HT1080 (cell line): ENCODE data around the gene ENOSF1. TPM values are rescaled to one million over a fixed set of nuclear protein-coding genes. Genes with fewer than 3 reads are reported as not detected.
"Not testable (repeated sequence)": the region's sequence is repeated elsewhere in the genome, so short reads cannot be mapped to it uniquely, and the experiment has no call there.

Experiments used
- DNase-seq: peaks from one replicate; pipeline ENCODE4 v3.0.0-alpha.2; 2015; ENCODE audit warnings: low read depth
- total RNA-seq: library from RNA; depleted of rRNA; stranded (reverse); fragments of >200 nt; shearing (Covaris generic); gene quantifications from 2 replicates; pipeline ENCODE4 v1.2.3, GENCODE V29; 2014

Gene ENOSF1
- total RNA-seq, 1 experiment from 2014 or later: 11.0 TPM

GRCh38 chr18:708096-708495, 4.3 kb downstream of the ENOSF1 start:
- DNase-seq: no peak

GRCh38 chr18:706405-706804, 6.0 kb downstream of the ENOSF1 start:
- no peak for DNase-seq

GRCh38 chr18:703213-703967, 9.0 kb downstream of the ENOSF1 start:
- DNase-seq: peak; percentile 75

- no peak for DNase-seq
These were observed 14.6 kb downstream of the ENOSF1 start for GRCh38 chr18:697800-698199.

GRCh38 chr18:697012-697411, 15.4 kb downstream of the ENOSF1 start:
- DNase-seq: no peak

GRCh38 chr18:693466-694187, 18.8 kb downstream of the ENOSF1 start:
- no peak for DNase-seq

GRCh38 chr18:692824-693223, 19.6 kb downstream of the ENOSF1 start:
- DNase-seq: no peak

DNA sequence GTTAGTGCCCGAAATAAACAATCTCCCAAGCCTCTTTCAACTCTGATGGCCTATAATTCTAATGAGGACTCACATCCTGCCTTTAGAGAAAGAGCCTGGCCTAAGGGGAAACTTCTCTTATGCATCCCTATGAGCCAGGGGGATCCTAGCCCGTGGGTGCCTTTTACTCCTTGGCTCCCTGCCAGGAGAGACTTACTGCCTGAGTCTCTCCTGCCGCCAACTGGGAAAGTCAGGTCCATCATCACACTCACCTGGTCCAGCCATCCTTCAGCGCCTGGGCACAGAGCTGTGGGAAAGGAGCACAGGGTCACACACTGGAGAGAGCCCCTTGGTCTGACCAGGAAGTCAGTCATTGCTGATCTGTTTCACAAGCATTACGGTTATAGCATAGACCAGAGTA, 24.1 kb downstream of the ENOSF1 start:
- DNase-seq: no peak

GRCh38 chr18:686339-687111, 25.9 kb downstream of the ENOSF1 start:
- DNase-seq: peak; percentile 59

DNA sequence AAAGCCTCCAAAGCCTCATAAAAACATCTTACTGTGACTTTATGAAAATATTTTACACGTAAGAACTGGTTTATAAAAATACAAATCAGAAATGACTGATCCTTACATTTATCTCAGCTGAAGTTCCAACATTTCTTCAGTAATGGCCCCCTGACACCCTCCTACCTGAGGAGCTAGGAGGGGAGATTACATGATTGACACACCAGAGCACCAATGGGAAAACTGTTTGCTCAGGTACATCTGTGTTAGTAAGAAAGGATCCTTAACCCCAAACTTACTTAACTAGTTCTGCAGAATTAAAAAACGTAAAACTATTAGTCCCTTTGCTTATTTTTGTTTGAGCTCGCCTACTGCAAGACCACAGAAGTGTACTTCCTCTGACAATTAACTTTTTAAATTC, 27.0 kb downstream of the ENOSF1 start:
- DNase-seq: no peak

DNA sequence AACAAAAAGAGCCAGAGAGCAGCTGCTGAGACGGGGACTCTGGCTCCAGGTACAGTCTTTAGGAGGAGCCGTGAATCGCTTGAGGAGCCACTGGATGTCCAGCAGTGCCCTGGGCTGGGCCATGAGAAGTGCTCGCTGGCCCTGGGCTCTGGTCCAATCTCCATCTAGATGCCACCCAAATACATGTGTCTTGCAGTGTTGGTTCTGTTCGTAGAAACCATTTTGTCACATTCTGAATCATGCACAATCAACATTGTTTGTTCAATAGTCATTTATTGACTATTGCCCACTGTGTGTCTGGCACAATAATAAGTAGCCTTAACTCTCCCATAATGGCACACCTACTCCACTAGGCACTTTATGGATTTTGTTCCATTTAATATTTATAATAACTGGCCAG, 28.9 kb downstream of the ENOSF1 start:
- DNase-seq: no peak

- DNase-seq: no peak
These were observed 29.6 kb downstream of the ENOSF1 start for GRCh38 chr18:682833-683232.

GRCh38 chr18:682416-682815, 30.0 kb downstream of the ENOSF1 start:
- not testable (repeated sequence) for DNase-seq

- DNase-seq: no peak
These were observed 30.4 kb downstream of the ENOSF1 start for GRCh38 chr18:681985-682384.

GRCh38 chr18:680392-680791, 32.0 kb downstream of the ENOSF1 start:
- no peak for DNase-seq

DNA sequence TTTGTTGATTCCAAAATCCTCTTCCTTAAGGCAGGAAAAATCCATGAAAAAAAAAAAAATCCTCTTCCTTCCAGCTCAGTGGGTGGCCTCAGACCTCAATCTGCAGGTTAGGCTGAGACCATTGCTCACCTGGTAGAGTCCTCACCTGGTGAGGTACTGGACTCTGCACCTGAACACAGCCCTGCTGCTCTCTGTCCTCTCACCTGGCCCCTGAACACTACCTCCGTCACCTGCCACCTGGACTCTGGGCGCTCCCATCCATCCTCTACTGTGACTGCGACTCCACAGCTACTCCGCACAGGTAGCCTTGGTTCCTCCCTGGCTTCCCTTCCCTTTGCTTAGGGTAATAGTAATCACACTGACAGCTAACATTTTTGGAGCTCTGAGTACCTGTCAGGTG, 32.9 kb downstream of the ENOSF1 start:
- DNase-seq: no peak

DNA sequence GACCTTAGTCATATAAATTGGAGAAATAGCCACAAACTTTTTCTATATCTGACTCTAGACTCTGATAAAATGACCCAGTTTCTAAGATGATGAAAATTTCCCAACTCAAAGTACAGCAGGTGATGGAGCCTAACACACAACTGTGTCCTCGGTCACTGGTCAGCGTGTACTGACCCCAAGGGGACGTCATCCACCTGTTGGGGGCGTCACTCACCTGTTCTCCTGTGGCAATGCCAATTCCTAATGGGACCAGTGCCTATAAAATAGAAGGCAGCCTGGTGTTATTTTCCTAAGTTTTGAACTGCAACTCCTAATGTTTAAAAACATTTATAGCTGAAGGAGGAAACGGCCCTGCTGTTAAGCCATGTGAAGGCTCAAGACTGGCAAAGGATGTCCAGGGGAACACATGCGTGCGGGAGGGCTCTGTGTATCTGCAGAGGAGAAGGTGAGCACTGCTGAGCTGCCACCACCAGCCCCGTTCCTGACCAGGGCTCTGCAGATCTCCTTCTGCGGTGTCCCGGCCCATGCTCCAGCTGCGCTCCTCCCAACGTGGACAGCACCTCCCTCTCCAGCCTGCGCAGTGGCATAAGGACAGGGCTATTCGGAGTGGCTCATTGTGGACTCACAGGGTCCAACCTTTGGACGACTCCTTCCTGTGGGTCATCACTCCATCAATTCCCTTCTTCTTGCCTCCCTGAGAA, 33.8 kb downstream of the ENOSF1 start:
- DNase-seq: no peak

DNA sequence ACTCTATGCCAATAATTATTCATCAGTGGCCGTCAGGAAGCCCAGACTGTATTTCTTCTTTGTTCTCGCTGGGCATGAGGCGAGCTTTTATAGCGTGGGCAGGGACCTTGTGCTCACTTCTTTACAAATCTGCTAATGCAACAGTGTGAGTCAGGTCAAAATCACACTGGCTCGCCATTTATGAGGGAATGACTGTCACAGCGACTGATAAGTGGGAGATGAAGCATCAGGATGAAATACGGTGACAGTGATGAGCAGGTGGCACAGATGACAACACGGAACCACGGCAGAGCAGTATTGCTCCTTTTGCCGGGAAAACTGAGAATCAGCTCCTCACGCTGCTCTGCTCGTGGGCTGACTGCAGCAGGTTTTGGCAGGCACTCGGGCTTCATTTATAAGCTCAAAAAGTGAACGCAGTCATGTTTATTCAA, 34.5 kb downstream of the ENOSF1 start:
- no peak for DNase-seq

DNA sequence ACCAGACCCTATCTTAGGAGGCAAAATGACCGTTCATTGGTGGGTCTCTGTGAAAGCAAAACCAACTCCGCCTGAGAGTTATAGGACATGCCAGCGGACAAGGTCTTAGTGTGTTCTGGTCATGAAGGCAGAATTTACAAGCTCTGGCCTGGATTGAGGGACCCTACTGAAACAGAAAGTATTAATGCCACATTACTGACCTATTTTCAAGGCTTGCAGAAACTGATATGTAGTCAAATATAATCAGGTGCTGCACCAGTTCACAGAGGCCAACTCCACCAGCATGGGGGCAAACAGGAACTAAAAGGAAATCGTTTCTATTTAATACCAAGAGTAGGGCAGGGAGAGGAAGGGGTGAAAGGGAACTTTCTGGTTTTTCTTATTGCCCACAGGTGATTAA, 35.3 kb downstream of the ENOSF1 start:
- no peak for DNase-seq

DNA sequence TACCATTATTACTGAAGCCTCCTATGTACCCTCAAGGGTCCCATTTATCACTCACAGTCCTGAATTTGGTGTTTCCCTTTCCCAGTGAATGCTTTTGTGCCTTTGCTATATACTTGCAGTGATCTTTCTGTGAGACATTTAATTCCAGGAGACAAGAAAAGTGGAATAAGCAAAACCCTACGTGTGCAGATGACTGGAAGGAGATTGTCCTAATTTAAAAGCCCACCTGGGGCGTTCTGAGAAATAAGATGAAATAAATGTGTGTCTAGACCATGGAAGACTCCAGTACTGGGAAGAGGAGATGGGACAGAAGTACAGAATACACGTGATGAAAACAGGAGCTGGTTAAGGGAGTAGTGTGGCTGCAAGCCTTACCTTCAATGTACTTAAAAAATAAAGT, 35.7 kb downstream of the ENOSF1 start:
- DNase-seq: no peak

DNA sequence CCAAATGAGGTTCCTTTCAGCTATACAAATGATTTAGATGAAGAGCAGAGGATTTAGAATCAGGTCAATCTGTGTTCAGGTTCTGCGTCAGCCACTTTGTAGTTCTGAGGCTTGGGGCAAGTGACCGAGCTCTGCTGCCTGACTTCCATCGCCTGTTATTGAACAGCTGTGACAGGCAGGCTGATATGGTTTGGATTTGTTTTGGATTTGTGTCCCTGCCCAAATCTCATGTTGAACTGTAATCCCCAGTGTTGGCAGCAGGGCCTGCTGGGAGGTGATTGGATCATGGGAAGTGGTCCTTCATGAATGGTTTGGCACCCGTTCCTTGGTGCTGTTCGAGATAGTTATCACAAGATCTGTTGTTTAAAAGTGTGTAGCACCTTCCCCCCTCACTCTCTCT, 36.4 kb downstream of the ENOSF1 start:
- DNase-seq: no peak

DNA sequence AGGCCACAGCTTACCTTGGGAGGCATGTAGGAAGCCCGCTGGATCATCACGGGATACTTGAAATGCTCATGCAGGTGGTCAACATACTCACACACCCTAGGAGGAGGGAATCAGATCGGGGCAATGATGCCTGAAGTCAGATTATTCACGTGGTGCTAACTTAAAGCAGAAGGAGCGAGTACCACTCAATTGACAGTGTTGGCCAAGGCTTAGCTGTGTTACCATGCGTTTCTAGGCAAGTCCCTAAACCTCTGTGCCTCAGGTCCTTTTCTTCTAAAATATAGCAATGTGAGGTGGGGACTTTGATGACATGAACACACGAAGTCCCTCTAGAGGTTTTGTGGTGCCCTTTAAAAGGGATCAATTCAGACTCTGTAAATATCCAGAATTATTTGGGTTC, 37.1 kb downstream of the ENOSF1 start:
- no peak for DNase-seq
